ENCODE measurements around the gene ANTXRL.
"Not testable (repeated sequence)": the region's sequence is repeated elsewhere in the genome, so short reads cannot be mapped to it uniquely, and the experiment has no call there.

The ANTXRL gene

GRCh38 chr10:46310851-46311250, 24.1 kb downstream of the ANTXRL start:
- no peak for DNase-seq

- DNase-seq, result no peak
Measured at GRCh38 chr10:46311501-46311951, 24.7 kb downstream of the ANTXRL start.

- not testable (repeated sequence) for DNase-seq
Measured at GRCh38 chr10:46311961-46312431, 25.2 kb downstream of the ANTXRL start.

GRCh38 chr10:46312953-46313352, 26.2 kb downstream of the ANTXRL start:
- no peak for DNase-seq

DNA sequence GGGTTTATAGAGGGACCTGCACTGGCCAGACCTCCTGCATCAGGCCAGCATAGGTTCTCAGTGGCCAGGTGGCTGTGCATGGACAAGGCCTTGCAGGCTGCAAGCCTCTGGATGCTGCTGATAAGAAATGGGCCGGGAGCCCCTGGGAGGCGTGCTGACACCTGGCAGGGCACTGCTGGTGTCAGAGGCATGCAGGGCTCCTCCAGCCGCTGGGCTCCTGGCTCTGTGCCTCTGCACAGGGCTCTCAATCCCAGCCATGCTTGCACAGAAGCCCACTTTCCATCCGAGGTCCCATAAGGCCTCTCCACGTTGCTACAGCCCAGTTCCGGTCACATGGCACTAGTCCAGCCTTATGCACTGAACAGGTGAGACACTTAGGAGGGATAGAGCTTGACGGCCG, 27.3 kb downstream of the ANTXRL start:
- DNase-seq, result no peak

DNA sequence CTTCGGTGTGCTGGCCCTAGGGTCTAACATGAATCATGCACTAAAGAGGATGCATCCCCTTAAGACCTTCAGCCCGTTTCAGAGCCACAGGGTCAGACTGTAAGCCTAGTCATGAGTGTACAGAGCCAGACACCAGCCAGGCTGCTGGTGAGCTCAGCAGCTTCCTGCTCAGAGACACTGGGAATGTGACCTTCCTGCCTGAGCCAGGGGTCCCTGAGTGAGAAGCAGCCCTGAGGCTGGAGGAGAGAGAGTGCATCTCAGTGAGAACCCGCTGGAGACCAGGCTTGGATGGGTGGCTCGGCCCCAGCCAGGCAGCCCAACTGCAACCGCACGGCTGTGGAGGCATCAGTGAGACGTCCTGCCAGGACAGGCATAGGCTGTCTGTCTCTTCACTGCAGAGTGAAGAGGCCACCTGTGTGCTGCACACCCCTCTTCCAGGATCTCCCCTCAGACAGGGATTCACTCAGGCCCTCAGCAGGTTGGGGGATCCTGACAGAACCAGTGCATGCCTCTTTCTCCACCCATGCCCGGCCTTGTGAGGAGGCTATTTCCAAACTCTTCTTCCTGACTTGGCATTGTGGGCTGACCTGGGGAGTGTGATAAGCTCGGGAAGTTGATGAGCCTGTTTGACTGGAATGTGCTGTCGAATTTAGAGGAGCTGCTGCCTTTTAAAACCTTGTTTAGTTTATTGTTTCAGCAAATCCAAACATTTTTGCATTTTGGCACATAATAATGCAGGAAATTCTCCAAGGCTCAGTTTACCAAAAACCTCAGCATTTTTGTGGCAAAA, 28.5 kb downstream of the ANTXRL start:
- not testable (repeated sequence) for DNase-seq

GRCh38 chr10:46317370-46317769, 30.6 kb downstream of the ANTXRL start:
- no peak for DNase-seq

DNA sequence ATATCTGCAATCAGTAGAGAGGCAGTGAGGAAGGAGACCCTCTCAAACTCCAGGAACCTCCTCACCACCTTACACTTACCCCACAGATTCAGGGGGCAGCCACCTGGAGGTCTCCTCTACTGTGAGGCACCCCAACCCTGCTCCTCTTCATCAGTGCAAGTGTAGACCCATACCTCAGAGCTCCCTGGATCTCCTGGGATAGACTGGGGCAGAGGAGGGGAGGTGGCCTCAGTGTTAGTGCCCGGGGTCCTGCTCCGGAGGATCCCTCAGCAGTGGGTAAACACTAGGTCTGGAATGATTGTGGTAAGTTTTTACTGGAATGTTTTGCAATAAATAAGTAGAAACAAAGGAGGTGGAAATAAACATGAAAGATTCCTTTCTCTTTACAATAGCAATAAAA, 31.1 kb downstream of the ANTXRL start:
- no peak for DNase-seq

DNA sequence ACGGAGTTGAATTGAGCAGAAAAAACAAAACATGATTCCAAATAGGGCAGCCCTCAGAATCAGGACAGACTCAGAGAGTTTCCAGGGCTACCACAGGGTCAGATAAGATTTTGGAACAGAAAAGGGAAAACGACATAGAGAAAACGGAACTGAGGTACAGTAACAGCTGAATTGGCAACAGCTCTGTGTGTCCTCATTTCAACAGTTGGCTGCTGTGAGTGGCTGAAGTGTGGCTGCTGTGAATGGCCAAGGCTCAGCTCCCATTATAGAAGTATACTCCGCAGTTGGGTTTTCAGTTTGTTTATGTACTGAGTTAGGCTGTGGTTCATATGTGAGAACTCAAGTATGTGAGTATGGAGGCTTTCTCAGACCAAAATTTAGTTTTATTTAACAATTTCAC, 32.0 kb downstream of the ANTXRL start:
- DNase-seq, result no peak

DNA sequence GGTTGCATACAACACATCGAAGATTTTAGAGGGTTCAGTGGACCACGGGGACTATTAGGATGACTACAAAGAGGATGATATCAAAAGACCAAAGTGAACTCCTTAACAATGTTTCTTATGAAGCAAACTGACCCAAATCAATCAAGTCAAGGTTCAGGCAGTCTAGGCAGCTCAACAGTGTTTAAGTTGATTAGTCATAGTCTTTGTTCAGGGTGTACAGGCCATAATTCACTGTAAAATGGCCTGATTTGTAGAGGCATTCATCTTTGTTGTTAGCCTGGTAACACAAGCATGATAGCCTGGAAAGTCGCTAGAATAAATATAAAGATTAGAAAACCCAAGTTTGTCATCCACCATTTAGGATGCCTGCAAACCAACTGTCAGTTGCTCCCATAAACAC, 32.6 kb downstream of the ANTXRL start:
- DNase-seq, result no peak

GRCh38 chr10:46321770-46322169, 35.0 kb downstream of the ANTXRL start:
- DNase-seq, result no peak

GRCh38 chr10:46323176-46323575, 36.4 kb downstream of the ANTXRL start:
- DNase-seq, result no peak

- DNase-seq, result no peak
Measured at GRCh38 chr10:46325021-46325420, 38.2 kb downstream of the ANTXRL start.

DNA sequence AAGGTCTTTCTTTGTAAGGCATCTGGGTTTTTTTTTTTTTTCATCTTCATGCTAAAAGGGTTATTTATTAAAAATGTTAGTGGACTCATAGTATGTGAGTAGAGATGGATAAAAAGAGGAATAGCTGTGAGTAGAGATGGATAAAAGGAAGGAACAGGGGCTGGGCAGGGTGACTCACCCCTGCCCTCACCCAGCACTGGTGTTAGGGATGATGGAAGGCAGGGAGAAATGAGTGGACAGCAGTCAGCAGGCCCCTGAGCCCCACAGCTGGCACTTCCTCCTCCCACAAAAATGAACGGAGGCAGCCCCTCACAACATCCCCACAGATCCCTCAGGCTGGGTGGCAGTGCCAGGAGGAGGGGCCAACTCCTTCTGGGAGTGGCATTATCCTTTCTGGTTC, 39.3 kb downstream of the ANTXRL start:
- DNase-seq, result no peak

DNA sequence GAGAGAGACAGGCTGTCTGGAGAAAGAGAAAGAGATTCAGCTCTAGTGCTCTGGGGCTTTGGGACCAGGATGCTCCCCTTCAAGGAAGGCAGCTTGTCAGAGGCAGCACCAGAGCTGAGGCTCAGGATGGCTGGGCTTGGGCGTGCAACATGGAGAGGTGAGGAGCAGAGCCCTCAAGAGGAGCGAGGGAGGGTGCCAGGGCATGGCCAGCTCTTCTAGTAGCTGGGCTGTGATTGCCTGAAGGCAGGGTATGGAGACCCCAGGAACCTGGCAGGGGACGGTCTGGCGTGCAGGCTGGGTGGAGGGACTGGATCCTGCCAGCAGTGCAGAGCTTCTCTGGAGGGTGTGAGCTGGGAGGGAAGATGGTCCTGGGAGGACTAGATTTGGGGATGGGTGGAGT, 40.2 kb downstream of the ANTXRL start:
- DNase-seq, result no peak

DNA sequence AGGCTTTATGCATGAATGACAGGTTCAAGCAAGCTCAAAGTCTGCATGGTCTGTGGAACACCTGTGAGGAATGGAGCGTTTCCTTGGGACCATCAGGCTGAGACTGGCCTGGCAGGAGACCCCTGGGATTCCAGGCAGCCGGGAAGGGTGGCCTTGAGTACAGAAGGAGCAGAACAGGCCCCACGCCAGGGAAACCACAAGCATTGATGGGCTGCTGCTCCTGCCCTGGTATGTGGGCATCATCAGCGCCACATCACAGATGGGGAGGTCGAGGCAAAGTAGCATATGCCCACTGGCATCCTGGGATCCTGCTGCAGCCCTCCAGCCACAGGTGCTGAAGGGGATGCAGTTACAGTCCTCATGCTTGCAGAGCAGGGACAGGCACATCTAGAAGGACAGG, 40.9 kb downstream of the ANTXRL start:
- no peak for DNase-seq

DNA sequence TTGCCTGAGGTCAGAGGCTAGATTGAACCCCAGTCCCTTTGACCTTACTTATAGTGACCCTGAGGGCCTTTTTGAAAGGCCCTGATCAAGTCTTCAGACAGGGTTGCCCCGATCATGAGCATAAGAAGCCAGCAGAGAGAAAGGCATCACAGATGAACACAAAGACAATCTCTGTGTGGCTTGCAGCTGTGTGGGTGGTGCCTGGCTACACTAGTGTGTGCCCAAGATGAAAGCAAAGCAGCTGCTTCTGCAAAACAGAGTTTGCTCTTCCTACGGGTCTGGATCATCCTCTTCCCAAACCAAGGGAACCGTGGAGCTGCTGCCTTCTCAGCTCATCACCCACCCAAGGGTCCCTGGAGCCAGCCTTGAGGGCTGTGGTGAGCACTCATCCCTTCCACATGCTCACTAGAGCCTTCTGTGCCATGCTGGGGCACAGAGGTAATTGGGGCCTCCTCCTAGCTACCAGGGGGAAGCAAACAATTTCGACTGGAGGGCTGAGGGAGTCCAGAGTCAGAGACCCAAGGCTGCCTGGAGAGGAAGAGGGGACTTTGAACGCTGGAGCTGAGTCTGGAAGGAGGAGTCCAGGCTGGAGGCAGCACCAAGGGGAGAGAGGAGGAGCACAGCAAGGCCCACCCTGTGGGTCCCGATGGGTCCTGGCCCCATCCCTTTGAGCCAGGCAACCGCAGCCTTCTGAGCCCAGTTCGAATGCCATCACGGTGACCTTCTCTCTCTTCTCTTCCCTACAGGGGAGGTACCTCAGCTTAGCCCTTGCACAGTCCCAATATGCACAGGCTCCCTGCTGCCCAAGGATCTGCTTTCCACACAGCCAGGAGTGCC, 42.3 kb downstream of the ANTXRL start:
- no peak for DNase-seq

DNA sequence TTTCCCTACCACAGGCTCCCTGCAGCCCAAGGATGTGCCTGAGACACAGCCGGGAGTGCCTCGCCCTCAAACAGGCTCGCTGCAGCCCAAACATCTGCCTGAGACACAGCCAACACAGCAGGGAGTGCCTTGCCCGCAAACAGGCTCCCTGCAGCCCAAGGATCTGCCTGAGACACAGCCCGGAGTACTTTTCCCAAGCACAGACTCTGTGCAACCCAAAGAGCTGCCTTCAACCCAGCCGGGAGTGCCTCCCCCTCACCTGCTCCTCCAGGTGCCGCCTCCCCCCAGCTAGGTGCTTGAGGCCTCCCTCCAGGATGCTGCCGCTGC, 42.9 kb downstream of the ANTXRL start:
- DNase-seq, result no peak

DNA sequence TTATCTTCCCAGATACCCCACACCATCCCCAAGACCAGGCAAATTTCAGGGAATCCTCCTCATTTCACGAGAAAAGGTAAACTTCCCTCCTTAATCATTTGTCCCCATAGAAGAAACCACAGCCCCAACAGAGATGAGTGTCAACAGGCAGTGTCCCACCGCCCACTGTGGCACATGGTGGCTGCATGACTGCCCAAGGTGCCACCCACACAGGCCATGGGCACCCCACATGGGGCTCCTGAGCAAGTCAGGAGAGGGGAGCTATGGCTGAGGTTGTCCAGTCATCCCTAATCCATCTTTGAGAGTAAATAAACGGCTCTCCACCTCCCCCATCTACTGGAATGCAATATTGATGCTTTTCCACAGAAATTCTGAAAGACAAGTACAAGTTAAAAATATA, 44.1 kb downstream of the ANTXRL start:
- DNase-seq, result no peak

- DNase-seq, result not testable (repeated sequence)
Measured at GRCh38 chr10:46365484-46365883, 78.7 kb downstream of the ANTXRL start.

- DNase-seq, result not testable (repeated sequence)
Measured at GRCh38 chr10:46367209-46367608, 80.4 kb downstream of the ANTXRL start.

GRCh38 chr10:46367666-46368240, 81.0 kb downstream of the ANTXRL start:
- not testable (repeated sequence) for DNase-seq

DNA sequence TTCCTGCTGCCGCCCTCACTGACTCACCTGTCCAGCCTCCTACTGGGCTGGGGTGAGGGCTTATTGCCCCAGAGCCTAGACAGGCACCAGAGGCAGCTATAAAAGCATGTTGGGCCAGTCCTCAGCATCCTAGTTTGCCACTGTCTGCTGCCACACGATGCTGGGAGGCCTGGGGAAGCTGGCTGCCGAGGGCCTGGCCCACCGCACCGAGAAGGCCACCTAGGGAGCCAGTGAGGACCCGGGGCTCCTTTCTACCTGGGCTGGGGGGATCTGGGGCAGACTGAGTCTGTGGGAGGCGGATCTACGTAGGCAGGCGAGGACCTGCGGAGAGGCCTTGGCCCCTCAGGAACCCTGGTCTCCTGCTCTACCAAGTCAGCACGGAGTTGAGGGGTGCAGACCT, 82.2 kb downstream of the ANTXRL start:
- DNase-seq, result not testable (repeated sequence)

DNA sequence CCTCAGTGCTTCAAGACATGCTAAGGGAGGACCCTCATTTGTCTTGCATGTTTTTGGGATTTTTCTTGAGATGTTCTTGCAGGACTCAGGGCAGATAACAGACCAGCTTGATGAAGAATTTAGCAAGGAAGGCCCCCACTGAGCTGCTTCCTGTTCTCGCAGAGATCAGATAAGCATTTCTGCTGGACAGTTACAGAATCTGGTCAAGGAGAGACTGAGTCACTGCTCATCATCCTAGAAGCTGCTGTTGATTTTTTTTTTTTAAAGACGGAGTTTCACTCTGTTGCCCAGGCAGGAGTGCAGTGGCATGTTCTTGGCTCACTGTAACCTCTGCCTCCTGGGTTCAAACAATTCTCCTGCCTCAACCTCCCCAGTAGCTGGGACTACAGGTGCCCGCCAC, 87.6 kb downstream of the ANTXRL start:
- DNase-seq, result not testable (repeated sequence)
